GM21526 (cell line): ENCODE measurements around the gene ATP5PF.
"Not testable (repeated sequence)": the region's sequence is repeated elsewhere in the genome, so short reads cannot be mapped to it uniquely, and the experiment has no call there.

Experiments
- ATAC-seq: cut with Tn5 transposase; IDR thresholded peaks from one replicate; pipeline ENCODE4 v1.9.1; 2021; ENCODE audit warnings: moderate library complexity; ENCODE audit not compliant: unreplicated experiment, low FRiP score

ATP5PF gene, protein sequence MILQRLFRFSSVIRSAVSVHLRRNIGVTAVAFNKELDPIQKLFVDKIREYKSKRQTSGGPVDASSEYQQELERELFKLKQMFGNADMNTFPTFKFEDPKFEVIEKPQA

DNA sequence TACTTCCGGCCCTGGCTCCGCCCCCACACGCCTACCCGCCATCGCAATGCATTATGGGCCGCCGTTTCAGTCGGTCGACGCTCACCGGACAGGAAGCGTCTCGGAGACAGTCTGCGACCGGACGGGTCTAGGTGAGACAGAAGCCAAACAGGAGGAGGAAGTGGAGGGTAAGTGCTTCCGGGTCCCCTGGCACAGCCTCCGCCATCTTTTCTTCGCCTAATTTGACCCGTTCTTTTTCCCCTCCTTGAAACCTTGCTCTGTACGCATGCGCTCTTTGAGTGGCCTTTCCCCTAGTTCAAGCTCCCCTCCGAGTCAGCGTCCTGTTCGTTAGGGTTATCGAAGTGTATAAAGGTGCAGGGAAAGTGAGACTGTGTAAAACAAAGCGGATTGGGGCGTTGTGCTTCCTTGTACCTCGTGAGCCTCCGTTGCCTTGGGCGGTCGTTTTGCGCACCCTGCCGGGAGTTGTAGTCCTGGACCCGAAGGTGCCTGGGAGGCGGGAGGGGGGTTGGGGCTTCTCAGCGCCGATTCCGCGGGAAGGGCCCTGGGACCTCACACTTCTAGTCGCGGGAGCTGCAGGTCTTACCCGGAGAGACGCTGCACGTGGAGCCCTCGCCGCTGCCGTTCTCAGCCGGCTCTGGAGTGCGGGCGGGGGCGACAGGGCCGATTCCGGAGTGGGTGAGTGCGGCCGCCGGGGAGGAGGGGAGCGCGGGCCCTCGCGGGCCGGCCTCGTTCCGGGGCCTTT, at the start of gene ATP5PF, which contains the start of gene GABPA:
Gene ATP5PF, minus strand, starts transcription at position 1 of the 742 bp plus-strand sequence. CDS start 5,110 bp downstream, outside the sequence.
Gene GABPA, plus strand, starts transcription at position 69 of the 742 bp plus-strand sequence. CDS start 6,627 bp downstream, outside the sequence.
- ATAC-seq = peak; percentile 86

DNA sequence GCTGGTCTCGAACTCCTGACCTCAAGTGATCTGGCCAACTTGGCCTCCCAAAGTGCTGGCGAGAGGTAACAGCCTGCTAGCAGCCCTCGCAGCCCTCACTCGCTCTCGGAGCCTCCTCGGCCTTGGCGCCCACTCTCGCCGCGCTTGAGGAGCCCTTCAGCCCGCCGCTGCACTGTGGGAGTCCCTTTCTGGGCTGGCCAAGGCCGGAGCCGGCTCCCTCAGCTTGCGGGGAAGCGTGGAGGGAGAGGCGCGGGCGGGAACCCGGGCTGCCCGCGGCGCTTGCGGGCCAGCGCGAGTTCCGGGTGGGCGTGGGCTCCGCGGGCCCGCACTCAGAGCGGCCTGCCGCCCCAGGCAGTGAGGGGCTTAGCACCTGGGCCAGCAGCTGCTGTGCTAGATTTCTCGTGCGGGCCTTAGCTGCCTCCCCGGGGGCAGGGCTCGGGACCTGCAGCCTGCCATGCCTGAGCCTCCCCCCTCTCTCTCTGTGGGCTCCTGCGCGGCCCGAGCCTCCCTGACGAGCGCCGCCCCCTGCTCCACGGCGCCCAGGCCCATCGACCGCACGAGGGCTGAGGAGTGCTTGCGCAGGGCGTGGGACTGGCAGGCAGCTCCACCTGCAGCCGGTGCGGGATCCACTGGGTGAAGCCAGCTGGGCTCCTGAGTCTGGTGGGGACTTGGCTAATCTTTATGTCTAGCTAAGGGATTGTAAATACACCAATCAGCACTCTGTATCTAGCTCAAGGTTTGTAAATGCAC, 43.6 kb upstream of the ATP5PF start:
- not testable (repeated sequence) for ATAC-seq

DNA sequence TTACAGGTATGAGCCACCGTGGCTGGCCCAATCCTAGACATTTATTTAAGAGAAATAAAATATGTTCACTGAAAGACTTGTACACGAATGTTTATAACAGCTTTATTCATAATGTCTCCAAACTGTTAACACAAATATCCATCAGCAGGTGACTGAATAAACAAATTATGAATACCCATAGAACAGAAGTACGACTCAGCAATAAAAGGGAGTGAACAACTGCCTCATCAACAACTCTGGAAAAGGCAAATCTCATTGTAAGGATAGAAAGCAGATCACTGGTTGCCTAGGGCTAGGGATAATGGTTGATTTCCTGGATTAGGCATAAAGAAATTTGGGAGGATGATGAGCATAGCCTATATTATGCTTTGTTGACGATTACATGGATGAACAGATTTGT, 41.7 kb upstream of the ATP5PF start:
- no peak for ATAC-seq

DNA sequence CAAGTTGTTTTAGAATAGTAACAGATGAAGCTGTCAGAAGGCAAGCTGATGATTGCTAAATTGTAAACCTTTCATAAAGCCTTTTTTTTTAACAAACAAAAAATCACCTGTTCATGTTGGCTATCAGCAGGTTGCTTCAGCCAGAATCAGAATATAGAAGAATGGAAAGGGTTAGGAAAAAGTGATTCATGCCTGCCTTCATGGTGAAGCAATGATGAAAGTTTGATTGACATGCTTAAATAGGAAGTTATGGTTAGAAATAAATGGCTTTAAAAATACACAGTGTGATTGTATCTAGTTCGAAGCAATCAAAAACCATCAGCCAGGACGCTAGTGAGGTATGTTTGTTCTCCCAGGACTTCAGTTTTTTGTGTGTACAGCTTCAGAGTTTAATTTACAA, 38.0 kb upstream of the ATP5PF start:
- no peak for ATAC-seq

DNA sequence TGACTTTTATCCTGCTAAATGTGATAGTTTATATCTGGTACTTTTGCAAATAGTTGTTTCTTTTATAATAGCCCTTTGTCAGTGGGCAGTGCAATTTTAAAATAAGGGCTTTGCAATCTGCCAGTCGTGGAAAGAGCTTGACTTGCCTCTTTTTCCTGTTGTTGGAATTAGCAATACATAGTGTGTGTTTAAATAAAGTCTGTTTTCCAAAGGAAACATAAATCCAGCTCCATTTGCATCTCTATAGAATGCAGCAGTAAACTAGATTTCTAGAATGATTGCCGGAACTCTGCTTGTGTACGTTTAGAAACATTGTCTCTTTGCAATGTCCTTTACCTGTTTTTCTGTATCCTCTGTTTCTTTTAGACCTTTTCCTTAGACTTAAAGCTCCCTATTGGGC, 33.2 kb upstream of the ATP5PF start:
- no peak for ATAC-seq

DNA sequence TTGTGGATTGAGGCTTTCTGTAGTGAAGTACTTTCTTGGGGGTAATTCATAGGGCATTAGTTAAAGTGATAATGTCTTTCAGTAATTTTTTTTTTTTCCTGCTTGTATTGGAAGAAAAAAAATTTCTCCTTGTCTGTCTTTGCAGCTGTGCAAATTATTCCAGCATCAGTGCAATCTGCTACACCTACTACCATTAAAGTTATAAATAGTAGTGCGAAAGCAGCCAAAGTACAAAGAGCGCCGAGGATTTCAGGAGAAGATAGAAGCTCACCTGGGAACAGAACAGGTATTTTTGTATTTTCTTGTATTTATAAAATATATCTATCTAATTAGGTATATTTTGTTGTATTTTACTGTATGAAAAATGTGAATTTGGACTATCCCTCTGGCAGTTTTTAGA, 29.4 kb upstream of the ATP5PF start:
- no peak for ATAC-seq

DNA sequence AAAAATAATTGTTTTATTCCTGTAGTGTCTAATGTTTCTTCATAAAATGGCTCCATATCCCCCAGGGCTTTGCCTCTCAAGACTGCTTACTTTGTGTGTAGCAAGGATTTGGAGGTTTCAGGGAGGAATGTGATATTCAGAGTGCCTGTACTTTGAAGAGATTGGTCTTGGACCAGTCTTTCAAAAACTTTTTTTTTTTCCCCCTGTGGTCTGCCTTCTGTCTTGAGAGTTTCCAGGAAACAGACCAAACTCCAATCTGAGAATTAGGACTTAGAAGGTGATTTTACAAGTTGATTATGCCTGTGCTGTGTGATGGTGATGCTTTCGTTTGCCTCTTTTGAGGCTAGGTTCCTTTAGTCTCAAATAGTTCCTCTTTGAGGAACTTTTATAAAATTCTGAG, 26.0 kb upstream of the ATP5PF start:
- no peak for ATAC-seq

DNA sequence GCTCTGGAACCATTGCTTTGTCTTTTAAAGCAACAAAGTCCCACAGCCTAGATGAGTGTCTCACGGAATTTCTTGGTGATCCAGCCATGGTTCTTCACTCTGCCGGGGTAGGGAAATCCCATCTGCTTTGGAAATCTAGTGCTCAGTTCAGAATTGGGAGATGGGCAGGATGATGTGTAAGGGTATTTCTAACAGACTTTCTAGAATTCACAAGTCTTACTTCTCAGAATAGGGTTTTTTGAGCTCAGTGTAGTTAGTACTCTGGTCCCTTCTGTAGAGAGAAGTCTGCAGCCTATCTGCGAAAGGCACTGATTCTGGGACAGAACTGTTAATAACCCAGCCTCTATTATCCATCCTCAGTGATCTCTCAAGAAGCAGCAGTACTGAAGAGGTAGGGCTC, 25.4 kb upstream of the ATP5PF start:
- no peak for ATAC-seq

DNA sequence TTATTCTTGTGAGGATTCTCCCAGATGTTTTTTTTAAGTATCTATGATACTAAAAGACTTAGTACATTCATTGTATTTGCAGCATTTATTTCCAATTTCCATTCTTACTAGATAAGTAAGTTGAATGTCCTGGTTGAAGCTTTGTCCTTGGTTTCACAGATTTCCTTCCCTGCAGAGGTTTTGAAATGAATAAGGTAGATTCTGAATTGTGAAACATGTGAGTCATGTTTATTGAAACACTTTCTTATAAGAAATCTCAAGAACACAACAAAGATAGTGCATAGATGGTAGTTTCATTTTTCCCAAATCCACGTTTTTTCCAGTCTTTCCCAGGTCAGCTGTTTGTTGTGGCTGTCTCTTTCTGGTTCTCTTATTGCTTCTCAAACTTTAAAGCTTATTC, 24.9 kb upstream of the ATP5PF start:
- ATAC-seq = no peak

DNA sequence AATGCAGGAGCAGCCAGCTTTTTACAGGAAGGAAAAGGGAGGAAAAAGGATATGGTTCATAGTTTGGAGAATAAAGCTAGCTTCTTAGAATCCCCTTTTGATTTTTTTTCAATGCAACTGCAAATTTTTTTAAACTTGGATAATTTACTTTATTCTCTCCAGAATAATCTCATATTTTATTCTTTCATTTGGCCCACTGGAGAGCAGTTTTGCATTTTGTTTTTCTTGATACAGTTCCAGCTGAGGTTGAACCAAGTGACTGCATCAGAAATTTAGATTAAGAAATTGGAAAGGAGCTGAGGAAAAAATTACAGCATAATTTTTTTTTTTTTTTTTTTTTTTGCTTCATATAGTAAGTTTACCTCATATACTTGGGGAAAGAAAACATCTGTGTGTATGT, 22.8 kb upstream of the ATP5PF start:
- no peak for ATAC-seq

DNA sequence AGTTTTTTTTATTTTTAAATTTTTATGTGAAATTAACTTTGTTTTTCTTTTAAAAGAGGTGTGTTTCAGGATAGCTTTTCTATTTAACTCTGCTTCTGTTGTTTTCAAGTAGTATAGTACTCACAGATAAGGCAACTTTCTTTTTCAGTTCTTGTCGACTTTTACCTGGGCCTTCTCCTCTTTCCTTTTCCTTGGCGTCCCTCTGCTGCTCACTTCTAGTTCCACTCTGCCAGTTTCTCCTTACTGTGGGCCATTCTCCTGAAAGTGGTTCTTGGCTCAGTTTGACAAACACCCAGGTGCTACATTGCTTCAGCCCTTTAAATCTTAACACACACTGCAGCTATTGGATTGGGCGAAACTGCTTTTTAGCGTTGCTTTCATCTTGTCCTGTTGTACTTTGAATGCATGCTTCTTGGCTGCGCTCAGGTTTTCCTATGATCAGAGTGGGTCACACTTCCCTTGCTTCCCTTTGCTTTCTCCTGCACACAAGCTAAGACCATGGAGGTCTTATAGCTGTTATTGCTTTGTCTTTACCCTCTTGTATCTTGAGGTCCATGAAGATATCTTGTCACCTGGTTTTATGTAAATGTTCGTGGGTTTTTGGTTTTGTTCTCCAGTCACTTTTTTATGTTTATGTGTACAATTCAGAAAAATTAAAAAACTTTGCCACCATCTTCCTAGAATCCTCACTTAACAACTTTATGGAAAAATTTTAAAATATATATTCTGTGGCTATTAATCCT, 21.7 kb upstream of the ATP5PF start:
- no peak for ATAC-seq

DNA sequence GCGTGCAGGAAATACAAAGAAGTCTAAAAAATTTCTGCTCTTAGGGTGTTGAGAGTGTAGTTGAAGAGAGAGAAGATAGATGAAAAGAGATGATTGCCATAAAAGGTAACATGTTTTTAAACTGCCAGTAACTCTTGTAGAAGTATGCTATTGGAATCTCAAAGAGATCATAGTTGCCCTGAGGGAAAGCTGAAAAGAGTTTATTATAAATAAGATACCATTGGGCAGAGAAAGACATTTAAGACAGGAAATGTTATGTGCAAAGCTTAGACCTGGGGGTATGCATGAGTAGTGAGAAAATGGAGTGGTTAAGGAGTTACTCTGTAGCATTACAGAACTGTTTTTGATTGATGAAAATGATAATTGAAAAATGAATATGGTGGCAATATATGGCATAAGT, 17.7 kb upstream of the ATP5PF start:
- no peak for ATAC-seq

DNA sequence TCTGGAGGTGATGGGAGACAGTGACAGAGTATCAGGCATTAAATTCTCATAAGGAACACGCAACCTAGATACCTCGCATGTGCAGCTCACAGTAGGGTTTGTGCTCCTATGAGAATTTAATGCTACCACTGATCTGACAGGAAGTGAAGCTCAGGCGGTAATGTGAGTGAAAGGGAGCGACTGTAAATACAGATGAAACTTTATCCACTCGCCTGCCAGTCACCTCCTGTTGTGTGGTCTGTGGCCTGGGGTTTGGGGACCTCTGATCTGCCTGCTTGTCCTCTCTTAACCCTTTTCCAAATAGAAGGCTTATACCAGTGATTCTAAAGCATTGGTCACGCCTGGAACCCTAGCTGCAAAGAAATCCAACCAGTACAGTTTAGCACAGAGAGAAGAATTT, 15.4 kb upstream of the ATP5PF start:
- no peak for ATAC-seq

DNA sequence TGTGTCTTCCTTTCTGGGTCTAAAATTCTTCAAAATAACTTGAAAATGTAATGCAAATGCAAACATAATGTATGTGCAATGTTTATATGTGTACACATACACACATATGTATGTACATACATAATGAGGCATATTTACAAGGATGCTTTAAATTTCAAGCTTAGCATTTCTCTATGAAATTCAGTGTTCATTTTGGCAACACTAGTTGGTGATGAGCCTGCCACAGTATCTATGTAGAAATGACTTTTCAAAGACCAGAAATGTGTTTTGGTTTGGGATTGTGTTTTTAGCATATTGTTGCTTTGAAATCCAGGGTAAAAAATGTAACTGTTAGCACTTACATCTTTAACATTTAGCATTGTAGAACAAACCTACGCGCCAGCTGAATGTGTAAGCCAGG, 10.2 kb upstream of the ATP5PF start:
- ATAC-seq = no peak

DNA sequence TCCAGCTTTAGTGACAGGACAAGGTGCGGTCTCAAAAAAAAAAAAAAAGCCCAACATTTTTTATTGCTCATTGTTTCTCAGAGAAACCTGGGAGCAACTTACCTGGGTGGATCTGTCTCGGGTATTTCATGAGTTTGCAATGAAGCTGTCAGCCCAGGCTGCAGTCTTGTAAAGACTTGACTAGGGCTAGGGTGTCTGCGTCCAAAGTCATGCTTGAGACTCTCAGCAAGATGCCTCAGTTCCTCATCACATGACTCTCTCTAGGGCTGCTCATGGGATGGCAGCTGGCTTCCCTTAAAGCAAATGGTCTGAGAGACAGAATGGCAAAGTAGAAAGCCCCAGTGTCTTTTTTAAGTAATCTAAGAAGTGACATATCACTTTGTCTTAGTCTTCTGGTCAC, 8.2 kb upstream of the ATP5PF start:
- ATAC-seq = no peak

DNA sequence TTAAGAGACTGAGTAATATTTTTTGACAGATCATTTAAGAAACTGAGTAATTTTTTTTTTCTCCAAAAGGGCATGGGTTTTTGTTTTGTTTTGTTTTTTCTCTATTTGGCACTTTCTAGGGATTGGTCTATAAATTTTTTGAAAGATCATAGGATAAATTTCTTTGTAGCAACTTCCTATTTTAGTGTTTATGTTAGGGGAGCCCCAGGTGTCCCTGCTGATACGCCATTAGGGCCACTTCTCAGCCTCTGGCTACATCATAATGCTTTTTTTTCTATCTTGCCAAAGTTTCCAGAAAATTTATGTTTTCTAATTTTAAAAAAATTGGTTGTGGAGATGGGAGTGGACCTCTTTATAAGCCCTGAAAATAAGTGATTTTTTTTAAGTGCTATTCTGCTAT, 2.7 kb upstream of the ATP5PF start:
- no peak for ATAC-seq

DNA sequence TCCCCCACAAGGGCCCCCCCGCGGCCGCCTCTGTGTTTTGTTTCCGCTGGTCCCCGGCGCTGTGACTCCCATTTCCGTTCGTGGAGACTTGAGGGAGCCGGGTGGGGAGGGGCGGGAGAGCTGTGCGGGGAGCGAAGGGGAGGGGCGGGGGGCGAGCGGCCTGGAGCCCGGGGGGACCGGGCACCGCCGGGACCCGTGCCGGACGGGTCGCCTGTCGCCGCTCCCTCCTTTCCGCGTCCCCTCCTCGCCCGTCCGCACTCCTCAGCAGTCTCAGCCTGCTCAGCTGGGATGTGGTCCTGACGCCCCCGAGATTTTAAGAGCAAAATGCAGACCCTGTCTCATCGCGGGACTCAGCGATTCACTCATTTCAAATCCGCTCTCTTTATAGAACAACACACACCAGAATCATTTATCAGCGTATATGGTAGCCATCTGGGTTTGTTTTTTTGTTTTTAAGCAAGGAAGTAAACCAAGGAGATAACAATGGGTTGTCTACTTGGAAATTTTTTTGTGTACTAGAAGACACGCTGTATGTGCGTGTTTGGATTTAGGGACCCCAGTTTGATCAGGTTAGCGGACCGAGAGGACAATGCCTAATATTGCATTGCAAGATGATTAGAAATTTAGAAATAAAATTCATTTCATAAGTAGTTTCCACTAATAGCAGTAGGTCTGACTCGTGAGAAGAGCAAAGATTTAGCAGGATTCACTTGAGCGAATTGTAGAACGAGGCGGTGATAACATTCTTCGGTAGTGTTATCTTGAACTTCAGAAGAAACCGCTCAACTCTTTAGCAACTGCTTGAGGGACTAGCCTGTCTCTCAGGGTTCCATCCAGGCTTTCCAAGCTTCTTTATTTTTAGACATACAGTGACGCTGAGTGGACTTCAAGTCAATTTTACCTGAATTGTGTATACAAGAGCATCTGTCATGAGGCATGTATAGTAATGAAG, 1.2 kb upstream of the ATP5PF start:
- peak; percentile 16 for ATAC-seq

DNA sequence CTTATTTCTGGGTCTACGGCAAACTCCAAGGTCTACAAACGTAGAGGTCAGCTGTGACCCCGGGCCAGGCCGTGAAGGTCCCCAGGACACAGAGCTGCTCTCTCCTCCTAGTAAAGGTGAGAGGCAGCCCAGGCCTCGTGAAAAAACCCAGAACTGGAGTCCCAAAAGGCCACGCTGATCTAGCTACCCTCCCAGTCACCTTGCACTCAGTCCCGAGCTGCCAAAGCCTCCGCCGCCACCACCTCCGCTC, 125 bp downstream of the ATP5PF start:
- ATAC-seq = no peak

DNA sequence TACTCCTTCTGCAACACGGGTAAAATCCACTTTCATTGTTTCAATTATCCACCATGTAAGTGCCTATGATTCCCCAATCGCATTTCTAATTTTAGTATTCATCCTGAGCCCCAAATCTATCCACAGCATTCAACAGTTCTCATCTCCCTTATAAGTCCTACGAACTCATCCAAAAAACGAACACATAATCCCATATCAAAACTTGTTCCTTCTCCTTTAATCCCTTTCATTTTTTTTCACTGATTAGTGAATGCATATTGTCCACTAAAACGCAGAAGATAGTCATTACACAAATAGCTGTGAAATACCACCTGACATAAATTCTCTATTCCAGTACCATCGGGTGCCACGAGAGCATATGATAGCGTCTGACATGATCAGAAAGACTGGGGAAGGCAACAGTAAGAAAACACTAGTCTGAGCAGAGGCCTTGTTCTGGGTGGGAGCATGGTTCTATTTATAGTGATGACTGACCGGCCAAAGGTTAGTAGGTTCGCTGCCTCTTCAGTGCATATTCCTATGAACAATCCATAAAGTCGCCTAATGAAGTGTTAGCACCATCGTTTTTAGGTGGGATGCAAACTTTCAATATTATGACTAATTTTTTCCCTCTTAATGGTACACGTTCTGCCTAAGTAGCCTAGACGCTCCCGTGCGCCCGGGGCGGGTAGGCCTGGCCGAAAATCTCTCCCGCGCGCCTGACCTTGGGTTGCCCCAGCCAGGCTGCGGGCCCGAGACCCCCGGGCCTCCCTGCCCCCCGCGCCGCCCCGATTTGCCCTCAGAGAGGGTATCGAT, 648 bp downstream of the ATP5PF start:
- ATAC-seq = peak; percentile 7
